NCI-H345 (cell line): Measurements from ENCODE around the gene FOXRED1.
A peak's percentile ranks its signal among the peaks of the same experiment; 100 is the strongest.
"Not testable (repeated sequence)": the region's sequence is repeated elsewhere in the genome, so short reads cannot be mapped to it uniquely, and the experiment has no call there.

Experiments used
- DNase-seq: peaks from one replicate; lab custom pipeline; 2025; lab: John Stamatoyannopoulos, UW

The FOXRED1 gene

DNA sequence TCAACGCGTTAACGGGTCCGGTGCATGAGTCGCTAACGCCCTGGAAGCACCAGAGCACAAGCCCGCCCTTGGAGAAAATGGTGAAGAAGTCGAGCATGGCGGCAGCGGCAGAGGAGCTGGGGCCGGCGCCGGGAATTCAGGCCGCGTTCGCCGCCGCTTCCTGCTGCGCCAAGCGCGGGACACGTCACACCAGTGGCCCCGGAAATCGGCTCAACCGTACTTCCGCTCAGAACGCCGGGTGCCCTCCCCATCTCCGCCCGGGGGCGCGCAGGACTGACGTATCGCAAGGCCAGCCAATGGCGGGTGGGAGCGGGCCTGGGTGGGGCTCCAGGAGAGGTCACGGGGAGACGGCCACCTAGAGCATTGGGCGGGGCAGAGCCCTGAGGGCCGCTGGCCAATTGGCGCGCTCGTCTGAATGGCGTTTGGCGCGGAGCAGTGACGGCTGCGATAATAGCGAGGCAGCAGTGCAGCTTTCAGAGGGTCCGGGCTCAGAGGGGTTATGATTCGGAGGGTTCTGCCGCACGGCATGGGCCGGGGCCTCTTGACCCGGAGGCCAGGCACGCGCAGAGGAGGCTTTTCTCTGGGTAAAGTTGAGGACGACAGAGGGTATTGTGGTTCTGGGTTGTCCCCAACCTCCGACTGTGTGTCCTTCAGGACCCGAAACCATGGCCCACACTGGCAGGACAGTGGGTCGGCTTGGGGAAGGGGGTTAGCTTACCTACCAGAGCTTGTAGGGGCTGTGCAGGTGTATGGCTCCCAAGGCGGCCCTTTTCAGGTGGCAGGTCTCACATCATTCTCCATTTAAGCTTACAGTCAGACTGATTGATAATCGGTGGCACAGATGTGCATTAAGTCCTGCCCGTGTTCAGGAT is at the start of gene FOXRED1, which contains the start of gene SRPRA:
Gene FOXRED1, plus strand, starts transcription at position 447 of the 872 bp plus-strand sequence. Its CDS starts 53 bp downstream, at position 500.
Gene SRPRA, minus strand, starts transcription at position 188 of the 872 bp plus-strand sequence. Its CDS starts 91 bp downstream, at position 97.
- DNase-seq, result peak; percentile 99

- DNase-seq, result no peak
Measured at GRCh38 chr11:126219547-126219946, 49.4 kb upstream of the FOXRED1 start.

GRCh38 chr11:126224647-126225294 is 44.2 kb upstream of the FOXRED1 start:
- no peak for DNase-seq

DNA sequence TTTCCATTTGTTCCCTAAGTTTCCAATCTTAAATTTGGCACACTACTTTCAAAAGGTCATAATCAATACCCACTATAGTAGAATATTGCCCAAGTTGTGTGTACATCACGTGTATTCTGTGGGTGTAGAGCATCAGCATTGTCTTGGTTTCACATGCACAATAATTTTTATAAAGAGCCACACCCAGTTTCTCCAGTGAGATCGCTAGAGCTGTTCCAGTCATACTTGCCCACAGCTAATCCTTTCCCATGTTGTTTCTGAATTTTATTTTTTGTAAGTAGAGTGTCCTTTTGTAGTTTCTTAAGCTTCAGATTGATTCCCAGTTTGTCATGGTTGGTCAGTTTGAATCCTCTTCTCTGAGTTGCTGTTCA is 43.7 kb upstream of the FOXRED1 start:
- DNase-seq, result no peak

GRCh38 chr11:126226334-126227084 is 42.4 kb upstream of the FOXRED1 start:
- no peak for DNase-seq

DNA sequence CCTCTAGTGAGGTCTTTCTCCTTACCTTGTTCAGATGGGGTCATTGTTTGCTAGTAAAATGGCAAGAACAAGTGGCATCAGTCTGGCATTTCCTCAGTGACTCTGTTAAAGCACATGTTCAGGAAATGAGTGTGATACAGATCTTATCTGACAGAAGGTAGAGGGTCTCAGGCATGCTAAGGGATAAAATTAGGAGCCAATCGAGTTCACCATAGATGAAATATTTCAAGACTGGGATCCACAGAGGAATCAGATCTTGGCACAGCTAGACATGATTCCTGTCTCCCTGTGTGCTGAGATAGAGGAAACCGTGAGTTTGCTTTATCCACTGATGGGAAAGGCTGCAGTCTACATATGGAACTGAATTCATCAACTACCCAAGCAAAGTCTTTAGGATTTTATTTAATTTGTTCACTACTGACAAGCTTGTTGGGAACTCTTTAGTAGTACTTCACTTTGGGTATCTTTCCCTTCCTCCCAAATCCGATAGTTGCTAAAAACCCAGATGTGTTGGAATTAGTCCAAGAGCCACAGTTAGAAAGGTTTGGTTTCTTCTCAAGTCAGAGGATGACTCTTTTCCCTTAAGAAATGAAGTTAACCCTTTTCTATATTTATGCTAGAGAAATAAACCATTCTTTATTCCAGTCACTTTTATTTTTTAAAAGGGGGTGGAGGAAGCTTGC is 39.0 kb upstream of the FOXRED1 start:
- no peak for DNase-seq

DNA sequence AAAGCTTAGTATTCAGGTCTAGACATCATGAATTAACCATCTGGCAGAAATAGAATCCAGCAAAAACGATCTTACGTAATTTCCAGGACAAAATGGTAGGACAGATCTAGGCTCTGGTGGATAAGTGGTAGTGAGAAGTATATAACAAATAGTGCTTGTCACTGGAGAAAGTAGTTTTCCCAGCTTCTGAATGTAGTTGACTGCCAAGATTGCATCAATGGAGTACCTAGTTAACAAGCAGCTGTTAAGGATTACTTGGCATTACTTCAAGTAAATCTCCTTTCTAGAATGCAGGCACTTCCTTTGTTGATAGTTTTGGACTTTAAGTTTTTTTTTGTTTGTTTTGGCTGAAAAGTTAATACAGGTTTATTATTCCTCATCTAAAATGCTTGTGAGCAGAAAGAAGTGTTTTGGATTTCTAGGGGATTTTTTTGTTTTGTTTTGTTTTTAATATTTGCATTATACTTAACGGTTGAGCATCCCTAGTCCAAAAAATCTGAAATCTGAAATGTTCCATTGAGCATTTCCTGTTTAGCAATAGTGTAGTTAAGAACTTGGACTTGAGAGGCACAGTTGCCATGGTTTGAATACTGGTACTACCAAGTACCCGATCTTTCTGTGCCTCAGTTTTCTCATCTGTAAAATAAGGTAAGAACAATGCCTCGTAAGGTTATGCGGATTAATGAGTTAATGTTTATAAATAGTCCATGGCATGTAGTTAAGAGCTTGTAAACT is 37.1 kb upstream of the FOXRED1 start:
- DNase-seq, result no peak

DNA sequence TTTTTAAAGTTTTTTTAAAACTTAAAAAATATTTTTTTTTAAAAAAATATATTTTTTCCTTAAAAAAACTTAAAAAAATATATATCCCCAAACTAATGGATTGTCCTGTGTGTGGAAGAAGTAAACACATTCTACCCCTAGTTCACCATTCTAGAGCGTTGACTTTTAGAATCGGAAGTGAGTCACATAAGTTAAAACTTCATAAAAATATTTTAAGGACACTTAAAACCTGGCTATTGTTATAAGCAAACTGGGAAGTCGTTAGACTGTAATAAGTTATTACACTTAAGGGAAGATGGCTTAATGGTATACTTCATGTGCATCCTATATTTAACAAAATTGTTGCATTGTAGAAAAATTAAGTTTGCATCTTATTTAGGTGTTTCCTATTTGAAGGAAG is 36.3 kb upstream of the FOXRED1 start:
- no peak for DNase-seq

GRCh38 chr11:126233391-126233790 is 35.6 kb upstream of the FOXRED1 start:
- DNase-seq, result no peak

- no peak for DNase-seq
Measured at GRCh38 chr11:126246636-126247035, 22.3 kb upstream of the FOXRED1 start.

- DNase-seq, result no peak
Measured at GRCh38 chr11:126253265-126253664, 15.7 kb upstream of the FOXRED1 start.

GRCh38 chr11:126254819-126255218 is 14.1 kb upstream of the FOXRED1 start:
- DNase-seq, result no peak

- DNase-seq, result not testable (repeated sequence)
Measured at GRCh38 chr11:126255507-126255906, 13.4 kb upstream of the FOXRED1 start.

GRCh38 chr11:126256216-126256615 is 12.7 kb upstream of the FOXRED1 start:
- no peak for DNase-seq

DNA sequence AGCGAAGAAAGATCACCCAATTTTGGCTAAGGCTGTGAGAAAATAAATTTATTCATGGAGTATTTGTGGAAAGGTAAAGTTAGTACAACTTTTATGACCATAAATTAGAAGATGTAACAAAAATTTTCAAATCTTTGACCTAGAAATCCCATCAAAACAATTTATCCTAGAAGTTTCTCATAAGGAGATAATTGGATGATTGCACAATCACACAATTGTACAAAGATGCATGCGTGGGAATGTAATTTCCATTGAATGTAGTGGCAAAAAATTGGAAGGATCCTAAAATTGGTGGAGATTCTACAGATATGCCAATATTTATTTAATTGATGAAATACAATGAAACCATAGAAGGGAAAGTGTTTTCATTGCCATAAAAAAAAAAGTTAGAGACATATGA is 11.8 kb upstream of the FOXRED1 start:
- no peak for DNase-seq

GRCh38 chr11:126257764-126258163 is 11.2 kb upstream of the FOXRED1 start:
- DNase-seq, result no peak

GRCh38 chr11:126262216-126262615 is 6.7 kb upstream of the FOXRED1 start:
- DNase-seq, result no peak

DNA sequence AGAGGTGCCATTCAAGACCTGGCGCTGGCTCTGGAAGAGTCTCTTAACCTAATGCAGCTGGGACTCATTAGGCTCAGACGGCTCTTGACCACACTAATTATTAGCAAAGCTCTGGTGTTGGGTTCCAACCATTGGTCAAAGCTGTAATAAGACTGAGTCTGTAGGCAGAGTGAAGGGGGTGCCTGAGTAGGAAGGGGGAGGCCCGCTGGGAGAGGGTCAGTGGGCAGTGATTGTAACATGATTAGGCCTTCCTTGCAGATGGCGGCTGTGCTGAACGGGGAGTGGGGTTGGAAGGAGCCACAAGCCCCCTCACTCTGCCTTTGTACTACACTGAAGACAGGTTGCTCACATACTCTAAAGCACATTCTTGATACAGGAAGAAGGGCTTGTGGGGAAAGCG is 5.5 kb upstream of the FOXRED1 start:
- DNase-seq, result no peak

- DNase-seq, result no peak
Measured at GRCh38 chr11:126265811-126266210, 3.1 kb upstream of the FOXRED1 start.

GRCh38 chr11:126267650-126268049 is 1.3 kb upstream of the FOXRED1 start:
- DNase-seq, result no peak

- DNase-seq, result no peak
Measured at GRCh38 chr11:126268361-126268707, 620 bp upstream of the FOXRED1 start.
